Fibroblast of skin of abdomen (primary cell): Measurements from ENCODE around the gene TXNDC12.

ENCODE experiments used
- DNase-seq: peaks from one replicate; pipeline ENCODE4 v3.0.0-alpha.2; 2013

The TXNDC12 gene

GRCh38 chr1:51990478-51990965, 64.5 kb downstream of the TXNDC12 start, which contains the start of gene RAB3B:
Gene RAB3B, minus strand, starts transcription at chr1:51990700. Its CDS starts 13,583 bp downstream, at chr1:51977117.
- peak; percentile 64 for DNase-seq

GRCh38 chr1:51989582-51990477, 65.2 kb downstream of the TXNDC12 start:
- DNase-seq = no peak

GRCh38 chr1:51988254-51988653, 66.7 kb downstream of the TXNDC12 start:
- DNase-seq = no peak

- no peak for DNase-seq
Observed at GRCh38 chr1:51986718-51987117, 68.3 kb downstream of the TXNDC12 start.

- no peak for DNase-seq
Observed at GRCh38 chr1:51982161-51982560, 72.8 kb downstream of the TXNDC12 start.

- DNase-seq = no peak
Observed at GRCh38 chr1:51981555-51981954, 73.4 kb downstream of the TXNDC12 start.

- no peak for DNase-seq
Observed at GRCh38 chr1:51978099-51978498, 76.9 kb downstream of the TXNDC12 start.

- no peak for DNase-seq
Observed at GRCh38 chr1:51976846-51977602, 78.0 kb downstream of the TXNDC12 start.

GRCh38 chr1:51973587-51974474, 81.2 kb downstream of the TXNDC12 start:
- no peak for DNase-seq
